Mesenchymal stem cell (in vitro differentiated cells and primary cell): ENCODE measurements around the gene POLR3F.

ENCODE experiments used
- DNase-seq: peaks from one replicate; pipeline ENCODE4 v3.0.0-alpha.2; 2013
- H2AFZ ChIP-seq: one replicate; pipeline ENCODE4 v1.6.1; 2013; ENCODE audit warnings: low read depth, mild to moderate bottlenecking, control low read depth, inconsistent platforms, low read length, moderate library complexity
- H2AK5ac ChIP-seq: 2 replicates; pipeline ENCODE4 v1.6.1; 2013; ENCODE audit warnings: low read length, moderate library complexity, mild to moderate bottlenecking, inconsistent platforms; ENCODE audit not compliant: severe bottlenecking
- H2BK120ac ChIP-seq: one replicate; pipeline ENCODE4 v1.6.1; 2013; ENCODE audit warnings: low read depth, mild to moderate bottlenecking, inconsistent platforms, low read length, moderate library complexity
- H2BK12ac ChIP-seq, 2 experiments: one replicate each; pipeline ENCODE4 v1.6.1; 2013; ENCODE audit warnings: inconsistent platforms in 2 of 2, low read length in 2 of 2, mild to moderate bottlenecking in 2 of 2, moderate library complexity in 2 of 2, control low read depth in 1 of 2
- H2BK15ac ChIP-seq: one replicate; pipeline ENCODE4 v1.6.1; 2013; ENCODE audit warnings: mild to moderate bottlenecking, low read depth, inconsistent platforms; ENCODE audit not compliant: poor library complexity, severe bottlenecking
- H2BK5ac ChIP-seq: 2 replicates; pipeline ENCODE4 v1.6.1; 2013; ENCODE audit warnings: low read depth, mild to moderate bottlenecking, low read length, control low read depth, inconsistent platforms; ENCODE audit not compliant: poor library complexity, severe bottlenecking
- H3K14ac ChIP-seq, 2 experiments: one replicate each; pipeline ENCODE4 v1.6.1; 2013; ENCODE audit warnings: inconsistent platforms in 2 of 2, low read length in 2 of 2, control low read depth in 1 of 2, mild to moderate bottlenecking in 1 of 2, moderate library complexity in 1 of 2
- H3K18ac ChIP-seq, 2 experiments: one replicate each; pipeline ENCODE4 v1.6.1; 2013; ENCODE audit warnings: inconsistent platforms in 2 of 2, low read length in 2 of 2, control low read depth in 1 of 2, low read depth in 1 of 2, mild to moderate bottlenecking in 1 of 2
- H3K23ac ChIP-seq, 2 experiments: one replicate each; pipeline ENCODE4 v1.6.1; 2013; ENCODE audit warnings: inconsistent platforms in 2 of 2, low read length in 2 of 2, mild to moderate bottlenecking in 2 of 2, moderate library complexity in 2 of 2, control low read depth in 1 of 2
- H3K27ac ChIP-seq: 2 replicates; pipeline ENCODE4 v1.5.1; 2013; ENCODE audit warnings: mild to moderate bottlenecking, moderate library complexity, low read length, control low read depth, inconsistent platforms; ENCODE audit not compliant: poor library complexity, severe bottlenecking
- H3K27me3 ChIP-seq, 2 experiments: 2 replicates each; pipeline versions ENCODE4 v1.6.1 to v1.7.0; 2013; ENCODE audit warnings: low read length in 2 of 2, mild to moderate bottlenecking in 2 of 2, moderate library complexity in 2 of 2, control low read depth in 1 of 2, inconsistent platforms in 1 of 2; ENCODE audit not compliant: control insufficient read depth in 1 of 2, insufficient read depth in 1 of 2
- H3K36me3 ChIP-seq, 2 experiments: 2 replicates each; pipeline versions ENCODE4 v1.6.1 to v1.7.0; 2013; ENCODE audit warnings: low read length in 2 of 2, control low read depth in 1 of 2, inconsistent platforms in 1 of 2, low read depth in 1 of 2, mild to moderate bottlenecking in 1 of 2; ENCODE audit not compliant: insufficient read depth in 2 of 2, control insufficient read depth in 1 of 2
- H3K4ac ChIP-seq, 2 experiments: one replicate each; pipeline ENCODE4 v1.6.1; 2013; ENCODE audit warnings: inconsistent platforms in 2 of 2, low read length in 2 of 2, mild to moderate bottlenecking in 2 of 2, moderate library complexity in 2 of 2, control low read depth in 1 of 2, low read depth in 1 of 2
- H3K4me1 ChIP-seq: 2 replicates; pipeline ENCODE4 v1.6.1; 2013; ENCODE audit warnings: low read depth, low read length, control low read depth; ENCODE audit not compliant: control insufficient read depth, insufficient read depth
- H3K4me2 ChIP-seq: 2 replicates; pipeline ENCODE4 v1.6.1; 2013; ENCODE audit warnings: low read length, mild to moderate bottlenecking, inconsistent platforms; ENCODE audit not compliant: poor library complexity, severe bottlenecking
- H3K4me3 ChIP-seq, 2 experiments: 2 replicates each; pipeline versions ENCODE4 v1.5.1 to v1.7.0; 2013; ENCODE audit warnings: low read length in 2 of 2, mild to moderate bottlenecking in 2 of 2, control low read depth in 1 of 2, low read depth in 1 of 2; ENCODE audit not compliant: insufficient read depth in 1 of 2
- H3K79me1 ChIP-seq: replicated peaks from 2 replicates; pipeline ENCODE4 v1.6.1; 2013; ENCODE audit warnings: mild to moderate bottlenecking, control low read depth, low read length, inconsistent platforms; ENCODE audit not compliant: poor library complexity, severe bottlenecking
- H3K9ac ChIP-seq: 2 replicates; pipeline ENCODE4 v1.7.0; 2013; ENCODE audit warnings: mild to moderate bottlenecking, low read length, moderate library complexity
- H3K9me3 ChIP-seq: 2 replicates; pipeline ENCODE4 v1.7.0; 2013; ENCODE audit warnings: mild to moderate bottlenecking, low read length; ENCODE audit not compliant: control insufficient read depth
- H4K8ac ChIP-seq: one replicate; pipeline ENCODE4 v1.6.1; 2013; ENCODE audit warnings: inconsistent platforms, mild to moderate bottlenecking, low read length, moderate library complexity
- H4K91ac ChIP-seq: one replicate; pipeline ENCODE4 v1.6.1; 2013; ENCODE audit warnings: mild to moderate bottlenecking, low read length, inconsistent platforms
- WGBS: methylation state at CpG from one replicate; pipeline ENCODE4 v1.1.7; 2013; ENCODE audit warnings: mixed read lengths; 5-methylcytosine and 5-hydroxymethylcytosine counted together

Gene POLR3F

DNA sequence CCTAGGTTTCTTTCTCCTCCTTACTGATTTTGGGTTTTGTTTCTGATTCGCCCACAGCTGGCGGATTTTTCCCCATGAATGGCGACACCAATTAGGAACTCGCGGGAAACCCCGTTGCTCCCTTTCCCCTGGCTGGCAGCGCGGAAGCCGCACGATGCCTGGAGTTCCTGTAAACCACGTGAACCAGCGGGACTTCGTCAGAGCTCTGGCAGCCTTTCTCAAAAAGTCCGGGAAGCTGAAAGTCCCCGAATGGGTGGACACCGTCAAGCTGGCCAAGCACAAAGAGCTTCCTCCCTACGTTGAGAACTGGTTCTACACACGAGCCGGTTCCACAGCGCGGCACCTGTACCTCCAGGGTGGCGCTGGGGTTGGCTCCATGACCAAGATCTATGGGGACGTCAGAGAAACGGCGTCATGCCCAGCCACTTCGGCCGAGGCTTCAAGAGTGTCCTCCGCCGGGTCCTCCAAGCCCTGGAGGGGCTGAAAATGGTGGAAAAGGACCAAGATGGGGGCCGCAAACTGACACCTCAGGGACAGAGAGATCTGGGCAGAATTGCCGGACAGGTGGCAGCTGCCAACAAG lies 37.4 kb downstream of the POLR3F start:
- DNase-seq, result no peak
- Histone ChIP-seq H3K4me2 (no peak overlapping the region), H3K23ac (no peak overlapping the region), H3K27me3 (no peaks in the 10 kb centered on the region), H4K91ac (no peak overlapping the region), H3K14ac (no peak overlapping the region), H3K4ac (no peak overlapping the region), H3K36me3 (no peaks in the 10 kb centered on the region), H2BK5ac (no peak overlapping the region), H3K27ac (no peak overlapping the region), H2BK15ac (peak overlapping the region; percentile 6), H2BK120ac (no peak overlapping the region), H2BK12ac (no peak overlapping the region), H3K4me1 (peaks cover 6% of the 10 kb centered on the region), H3K79me1 (peaks cover 4% of the 10 kb centered on the region), H3K9ac (no peak overlapping the region), H2AK5ac (no peak overlapping the region), H4K8ac (no peak overlapping the region), H3K18ac (no peak overlapping the region), H3K9me3 (no peaks in the 10 kb centered on the region), H3K4me3 (no peak overlapping the region), H2AFZ (no peak overlapping the region)
- WGBS, result 89% methylated on average over 30 of the region's 31 CpGs

DNA sequence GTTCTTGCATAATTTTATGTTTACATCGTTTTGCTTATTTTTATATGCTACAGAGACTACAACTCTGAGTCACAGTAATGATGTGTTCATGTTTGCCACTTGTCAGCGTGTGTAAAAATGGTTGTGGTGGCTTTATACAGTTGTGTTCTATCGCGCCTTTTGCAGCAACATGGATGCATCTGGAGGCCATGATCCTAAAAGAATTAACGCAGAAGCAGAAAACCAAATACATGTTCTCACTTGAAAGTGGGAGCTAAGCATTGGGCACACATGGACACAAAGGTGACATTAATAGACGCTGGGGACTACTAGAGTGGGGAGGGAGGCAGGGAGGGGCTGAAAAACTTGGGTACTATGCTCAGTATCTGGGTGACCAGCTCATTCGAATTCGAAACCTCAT lies 39.6 kb downstream of the POLR3F start:
- H3K4me1 ChIP-seq, result peaks cover 6% of the 10 kb centered on the region
- H3K36me3 ChIP-seq, result peaks cover 5 to 20% of the 10 kb centered on the region in 2 experiments
- no peak overlapping the region for H3K23ac ChIP-seq
- H3K27me3 ChIP-seq, result no peaks in the 10 kb centered on the region
- no peak overlapping the region for H2BK15ac ChIP-seq
- H3K9ac ChIP-seq, result peak overlapping the region; percentile 95
- peak overlapping the region; percentile 10 for H4K8ac ChIP-seq
- H3K79me1 ChIP-seq, result peaks cover 15% of the 10 kb centered on the region
- no peaks in the 10 kb centered on the region for H3K9me3 ChIP-seq
- no peak overlapping the region for H2AFZ ChIP-seq
- peak overlapping the region in 1 of 2 experiments; percentile 91 for H3K4me3 ChIP-seq
- H3K4ac ChIP-seq, result no peak overlapping the region
- WGBS, result 90% methylated on average over 5 of the region's 8 CpGs
- peak; percentile 11 for DNase-seq
- no peak overlapping the region for H2BK5ac ChIP-seq
- H4K91ac ChIP-seq, result no peak overlapping the region
- H3K4me2 ChIP-seq, result peak overlapping the region; percentile 70
- no peak overlapping the region for H2BK120ac ChIP-seq
- no peak overlapping the region for H3K18ac ChIP-seq
- no peak overlapping the region for H3K14ac ChIP-seq
- no peak overlapping the region for H2BK12ac ChIP-seq
- H2AK5ac ChIP-seq, result no peak overlapping the region
- no peak overlapping the region for H3K27ac ChIP-seq

- Histone ChIP-seq H2BK12ac (peak within 1 kb of the TSS in 1 of 2 experiments; percentile 37), H3K14ac (peak within 1 kb of the TSS in 1 of 2 experiments; percentile 71), H3K27me3 (no peaks in the 10 kb centered on the region), H2AFZ (peak within 1 kb of the TSS; percentile 93), H3K4me2 (peak within 1 kb of the TSS; percentile 74), H3K9me3 (no peaks in the 10 kb centered on the region), H4K8ac (peak within 1 kb of the TSS; percentile 93), H3K79me1 (peaks cover 15% of the 10 kb centered on the region), H3K27ac (peak within 1 kb of the TSS; percentile 94), H3K9ac (peak within 1 kb of the TSS; percentile 95), H3K4me3 (peak within 1 kb of the TSS; percentile 89 to 91), H3K23ac (peak within 1 kb of the TSS in 1 of 2 experiments; percentile 90), H3K4me1 (peaks cover 6% of the 10 kb centered on the region), H4K91ac (no peak within 1 kb of the TSS), H2BK5ac (peak within 1 kb of the TSS; percentile 54), H3K36me3 (peaks cover 5 to 28% of the 10 kb centered on the region in 2 experiments), H3K18ac (peak within 1 kb of the TSS; percentile 68 to 84), H2AK5ac (no peak within 1 kb of the TSS), H2BK120ac (no peak within 1 kb of the TSS), H2BK15ac (no peak within 1 kb of the TSS), H3K4ac (peak within 1 kb of the TSS in 1 of 2 experiments; percentile 87)
- DNase-seq, result peak; percentile 98
- under 1% methylated on average over 65 of the region's 69 CpGs for WGBS
These were observed 40.3 kb downstream of the POLR3F start, which contains the start of gene SEC23B for GRCh38 chr20:18507218-18508191. Gene SEC23B (plus strand): TSS chr20:18507940. CDS start chr20:18510836, 2,896 bp downstream.

- Histone ChIP-seq H3K9me3 (no peaks in the 10 kb centered on the region), H4K8ac (no peak overlapping the region), H3K4ac (no peak overlapping the region), H2BK12ac (no peak overlapping the region), H3K79me1 (peaks cover 19% of the 10 kb centered on the region), H2BK5ac (no peak overlapping the region), H3K9ac (no peak overlapping the region), H2AFZ (no peak overlapping the region), H3K36me3 (peaks cover 10 to 56% of the 10 kb centered on the region in 2 experiments), H3K4me2 (no peak overlapping the region), H2BK15ac (no peak overlapping the region), H2AK5ac (no peak overlapping the region), H3K18ac (no peak overlapping the region), H3K23ac (no peak overlapping the region), H2BK120ac (no peak overlapping the region), H4K91ac (no peak overlapping the region), H3K4me3 (no peak overlapping the region), H3K14ac (no peak overlapping the region), H3K27ac (no peak overlapping the region), H3K4me1 (peaks cover 9% of the 10 kb centered on the region), H3K27me3 (no peaks in the 10 kb centered on the region)
- DNase-seq, result no peak
- WGBS, result 83% methylated on average over 1 of the region's 1 CpG
These were observed 44.4 kb downstream of the POLR3F start for GRCh38 chr20:18511571-18511970.
